PC-3 (cell line): ENCODE measurements around the gene LAIR2. TPM values are rescaled to one million over a fixed set of nuclear protein-coding genes. Genes with fewer than 3 reads are reported as not detected.
A peak's percentile ranks its signal among the peaks of the same experiment; 100 is the strongest.

ENCODE experiments used
- ATAC-seq: fragments of 200-7000 bp; cut with Tn5 transposase; 2 replicates; pipeline ENCODE4 v1.9.1; 2020; ENCODE audit warnings: mild to moderate bottlenecking, moderate library complexity
- BruUV-seq: library from RNA; stranded (reverse); fragments of 400-500 nt; replicated peaks from 2 replicates; lab custom pipeline; 2021; lab: Mats Ljungman, UMichigan
- CTCF ChIA-PET: fragments of 300-600 bp; sonication (Branson Sonifier 250); formaldehyde crosslinking; loops from one replicate; lab custom pipeline; 2022; ENCODE audit warnings: antibody characterized with exemption; lab: Charles Lee
- POLR2A ChIA-PET: fragments of 300-600 bp; sonication (Branson Sonifier 250); formaldehyde crosslinking; loops from one replicate; lab custom pipeline; 2022; ENCODE audit warnings: antibody characterized with exemption; ENCODE audit not compliant: unreplicated experiment; lab: Charles Lee
- DNase-seq: peaks from one replicate; pipeline ENCODE4 v3.0.0-alpha.2; 2015
- H2AFZ ChIP-seq: fragments of 300-600 bp; sonication (generic); 2 replicates; pipeline ENCODE4 v1.6.0; 2016; ENCODE audit warnings: antibody characterized with exemption, low read length
- H3F3A ChIP-seq: fragments of 300-600 bp; sonication (generic); one replicate; pipeline ENCODE4 v1.6.0; 2017; ENCODE audit warnings: antibody characterized with exemption, low read length, control low read depth, mild to moderate bottlenecking; ENCODE audit not compliant: unreplicated experiment
- H3K27ac ChIP-seq: fragments of 300-600 bp; sonication (generic); 2 replicates; pipeline ENCODE4 v1.5.1; 2016; ENCODE audit warnings: mild to moderate bottlenecking, low read length
- H3K27me3 ChIP-seq: fragments of 300-600 bp; sonication (generic); 2 replicates; pipeline ENCODE4 v1.6.1; 2016; ENCODE audit warnings: low read length, mixed read lengths
- H3K36me3 ChIP-seq: fragments of 300-600 bp; sonication (generic); 2 replicates; pipeline ENCODE4 v1.6.1; 2016; ENCODE audit warnings: low read depth, mixed run types, low read length, mixed read lengths
- H3K4me1 ChIP-seq: fragments of 300-600 bp; sonication (generic); 2 replicates; pipeline ENCODE4 v1.5.1; 2016; ENCODE audit warnings: low read length; ENCODE audit not compliant: insufficient read depth
- H3K4me2 ChIP-seq: fragments of 300-600 bp; sonication (generic); 2 replicates; pipeline ENCODE4 v1.6.0; 2016; ENCODE audit warnings: low read length
- H3K4me3 ChIP-seq: fragments of 300-600 bp; sonication (generic); 2 replicates; pipeline ENCODE4 v1.5.1; 2016; ENCODE audit warnings: mild to moderate bottlenecking, low read length, mixed read lengths
- H3K79me2 ChIP-seq: fragments of 300-600 bp; sonication (generic); 2 replicates; pipeline ENCODE4 v1.6.1; 2017; ENCODE audit warnings: low read length, mixed read lengths
- H3K9ac ChIP-seq: fragments of 300-600 bp; sonication (generic); 2 replicates; pipeline ENCODE4 v1.6.0; 2016; ENCODE audit warnings: mild to moderate bottlenecking, low read length
- H3K9me2 ChIP-seq: fragments of 300-600 bp; sonication (generic); replicated peaks from 2 replicates; pipeline ENCODE4 v1.6.1; 2016; ENCODE audit warnings: mixed run types, low read length, mixed read lengths
- H3K9me3 ChIP-seq: fragments of 300-600 bp; sonication (generic); 2 replicates; pipeline ENCODE4 v1.6.1; 2016; ENCODE audit warnings: low read length, mixed read lengths
- H4K20me1 ChIP-seq: fragments of 300-600 bp; sonication (generic); 2 replicates; pipeline ENCODE4 v1.6.1; 2016; ENCODE audit warnings: low read length, mixed read lengths
- EZH2 ChIP-seq: fragments of 300-600 bp; sonication (generic); IDR thresholded peaks from one replicate; pipeline ENCODE4 v1.6.1; 2017; ENCODE audit warnings: antibody characterized with exemption, mild to moderate bottlenecking, low read length; ENCODE audit not compliant: unreplicated experiment
- EZH2phosphoT487 ChIP-seq: fragments of 300-600 bp; sonication (generic); IDR thresholded peaks from 2 replicates; pipeline ENCODE4 v1.6.1; 2018; ENCODE audit warnings: mild to moderate bottlenecking, antibody characterized with exemption, low read length, borderline replicate concordance
- intact Hi-C: fragments of 100-400 bp; cut with micrococcal nuclease; formaldehyde crosslinking; loops from 2 replicates; pipeline ENCODE4 v1.9.0; 2023
- total RNA-seq: library from RNA; depleted of rRNA; stranded (reverse); fragments of >200 nt; gene quantifications from 2 replicates; pipeline ENCODE4 v1.2.3, GENCODE V29; 2014
- TF ChIP-seq, protein P1 (sequence below): fragments of 300-600 bp; sonication (generic); conservative IDR thresholded peaks from 2 replicates; pipeline ENCODE4 v1.5.1; 2017; ENCODE audit warnings: antibody characterized with exemption, low read depth, mild to moderate bottlenecking, low read length

LAIR2 gene
- total RNA-seq, 1 experiment from 2014 or later, result not detected

DNA sequence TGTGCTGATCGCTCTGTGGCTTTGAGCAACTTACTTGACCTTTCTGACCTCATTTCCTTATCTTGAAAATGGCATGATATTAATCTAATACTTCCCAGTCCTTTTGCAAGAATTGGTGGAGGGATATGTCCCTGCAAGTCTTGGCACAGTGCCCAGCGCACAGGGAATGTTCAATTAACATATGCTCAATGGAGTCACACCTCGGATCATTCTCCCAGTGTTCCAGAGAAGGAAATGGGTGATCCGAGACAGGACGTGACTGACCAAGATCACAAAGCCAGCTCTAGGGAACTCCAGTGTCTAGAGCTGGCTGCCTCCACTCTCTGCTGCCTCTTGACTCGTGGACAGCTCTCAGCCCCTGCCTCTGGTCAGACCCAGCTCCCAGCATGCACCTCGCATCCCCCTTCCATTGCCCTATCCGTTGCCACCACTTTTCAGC, 33.1 kb upstream of the LAIR2 start:
- CTCF ChIA-PET, result no interaction called here
- no peak overlapping the region for H3K4me2 ChIP-seq
- intact Hi-C loops, result no loop called here

DNA sequence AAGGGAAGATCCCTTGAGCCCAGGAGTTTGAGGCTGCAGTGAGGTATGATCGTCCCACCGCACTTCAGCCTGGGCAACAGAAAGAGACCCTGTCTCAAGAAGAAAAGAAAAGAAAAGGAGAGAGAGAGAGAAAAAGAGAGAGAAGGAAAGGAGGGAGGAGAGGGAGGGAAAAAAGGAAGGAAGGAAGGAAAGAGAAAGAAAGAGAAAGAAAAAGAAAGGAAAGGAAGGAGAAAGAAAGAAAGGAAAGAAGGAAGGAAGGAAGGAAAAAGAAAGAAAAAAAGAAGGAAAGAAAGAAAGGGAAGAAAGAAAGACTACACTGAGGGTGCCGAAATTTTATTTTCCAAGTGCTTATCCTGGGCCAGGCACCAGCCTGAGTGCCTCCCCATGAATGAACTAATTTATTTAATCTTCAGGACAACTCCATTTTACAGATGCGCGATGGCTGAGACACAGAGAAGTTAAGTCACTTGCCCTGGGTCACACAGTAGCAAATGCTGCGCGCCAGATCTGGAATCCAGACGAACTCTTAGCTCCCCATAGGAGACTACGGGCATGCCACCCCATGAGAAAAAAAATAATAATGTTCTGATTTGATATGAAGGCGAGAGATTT, 32.2 kb upstream of the LAIR2 start:
- peak overlapping the region; percentile 54; the same call in 1 of the 2 replicates for H2AFZ ChIP-seq
- peak overlapping the region; percentile 64 for H3K4me2 ChIP-seq

More for the DNA sequence above, 33.1 kb upstream of the LAIR2 start:
- Histone ChIP-seq H4K20me1 (no peaks in the 10 kb centered on the region), H3K9me3 (no peaks in the 10 kb centered on the region), H3K36me3 (no peaks in the 10 kb centered on the region), H3K27me3 (peaks cover 24% of the 10 kb centered on the region), H3F3A (no peaks in the 10 kb centered on the region), H3K4me1 (peaks cover 15% of the 10 kb centered on the region; the same call in 1 of the 2 replicates), H3K4me3 (no peak overlapping the region), H3K9ac (no peak overlapping the region), H2AFZ (no peak overlapping the region), H3K79me2 (no peaks in the 10 kb centered on the region), H3K9me2 (no peaks in the 10 kb centered on the region), H3K27ac (no peak overlapping the region)
- no TSS peak for BruUV-seq
- POLR2A ChIA-PET, result no interaction called here
- DNase-seq (no peak), ATAC-seq (no peak)
- no peak for TF ChIP-seq EZH2
- no peak for TF ChIP-seq EZH2phosphoT487
- TF ChIP-seq, protein P1, sequence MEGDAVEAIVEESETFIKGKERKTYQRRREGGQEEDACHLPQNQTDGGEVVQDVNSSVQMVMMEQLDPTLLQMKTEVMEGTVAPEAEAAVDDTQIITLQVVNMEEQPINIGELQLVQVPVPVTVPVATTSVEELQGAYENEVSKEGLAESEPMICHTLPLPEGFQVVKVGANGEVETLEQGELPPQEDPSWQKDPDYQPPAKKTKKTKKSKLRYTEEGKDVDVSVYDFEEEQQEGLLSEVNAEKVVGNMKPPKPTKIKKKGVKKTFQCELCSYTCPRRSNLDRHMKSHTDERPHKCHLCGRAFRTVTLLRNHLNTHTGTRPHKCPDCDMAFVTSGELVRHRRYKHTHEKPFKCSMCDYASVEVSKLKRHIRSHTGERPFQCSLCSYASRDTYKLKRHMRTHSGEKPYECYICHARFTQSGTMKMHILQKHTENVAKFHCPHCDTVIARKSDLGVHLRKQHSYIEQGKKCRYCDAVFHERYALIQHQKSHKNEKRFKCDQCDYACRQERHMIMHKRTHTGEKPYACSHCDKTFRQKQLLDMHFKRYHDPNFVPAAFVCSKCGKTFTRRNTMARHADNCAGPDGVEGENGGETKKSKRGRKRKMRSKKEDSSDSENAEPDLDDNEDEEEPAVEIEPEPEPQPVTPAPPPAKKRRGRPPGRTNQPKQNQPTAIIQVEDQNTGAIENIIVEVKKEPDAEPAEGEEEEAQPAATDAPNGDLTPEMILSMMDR, result no peak

More for the DNA sequence above, 32.2 kb upstream of the LAIR2 start:
- Histone ChIP-seq H3K4me3 (peak overlapping the region; percentile 52), H3K79me2 (no peaks in the 10 kb centered on the region), H3K27ac (no peak overlapping the region), H3F3A (no peaks in the 10 kb centered on the region), H3K27me3 (peaks cover 24% of the 10 kb centered on the region), H3K4me1 (peaks cover 13% of the 10 kb centered on the region; the same call in 1 of the 2 replicates), H3K36me3 (no peaks in the 10 kb centered on the region), H3K9me2 (no peaks in the 10 kb centered on the region), H3K9ac (no peak overlapping the region), H3K9me3 (no peaks in the 10 kb centered on the region), H4K20me1 (no peaks in the 10 kb centered on the region)
- BruUV-seq, result no TSS peak
- intact Hi-C loops, result no loop called here
- DNase-seq (no peak), ATAC-seq (no peak; the same call in 1 of the 2 replicates)
- POLR2A ChIA-PET, result no interaction called here
- CTCF ChIA-PET, result no interaction called here
- TF ChIP-seq EZH2phosphoT487, result no peak
- TF ChIP-seq, protein P1, result no peak
